ENCODE results near the gene ACER1.
"Not testable (repeated sequence)": the region's sequence is repeated elsewhere in the genome, so short reads cannot be mapped to it uniquely, and the experiment has no call there.

ACER1 gene

GRCh38 chr19:6357174-6357573 is 23.8 kb upstream of the ACER1 start:
- DNase-seq (ENCODE audit: low read depth): no peak

- not testable (repeated sequence) for DNase-seq (ENCODE audit: low read depth)
Observed at GRCh38 chr19:6355321-6356040, 22.1 kb upstream of the ACER1 start.

GRCh38 chr19:6354098-6354674 is 20.8 kb upstream of the ACER1 start:
- DNase-seq (ENCODE audit: low read depth): no peak

GRCh38 chr19:6352381-6353165 is 19.2 kb upstream of the ACER1 start:
- no peak for DNase-seq (ENCODE audit: low read depth)

- no peak for DNase-seq (ENCODE audit: low read depth)
Observed at GRCh38 chr19:6350688-6351087, 17.3 kb upstream of the ACER1 start.

GRCh38 chr19:6349271-6349670 is 15.9 kb upstream of the ACER1 start:
- DNase-seq (ENCODE audit: low read depth): not testable (repeated sequence)

- no peak for DNase-seq (ENCODE audit: low read depth)
Observed at GRCh38 chr19:6343462-6343861, 10.1 kb upstream of the ACER1 start.

- DNase-seq (ENCODE audit: low read depth): no peak
Observed at GRCh38 chr19:6340493-6341201, 7.2 kb upstream of the ACER1 start.

GRCh38 chr19:6334490-6335285 is 1.3 kb upstream of the ACER1 start:
- no peak for DNase-seq (ENCODE audit: low read depth)

- no peak for DNase-seq (ENCODE audit: low read depth)
Observed at GRCh38 chr19:6326815-6327214, 6.6 kb downstream of the ACER1 start.

GRCh38 chr19:6325614-6326013 is 7.8 kb downstream of the ACER1 start:
- no peak for DNase-seq (ENCODE audit: low read depth)

GRCh38 chr19:6324757-6325156 is 8.7 kb downstream of the ACER1 start:
- no peak for DNase-seq (ENCODE audit: low read depth)

GRCh38 chr19:6322284-6322683 is 11.1 kb downstream of the ACER1 start:
- DNase-seq (ENCODE audit: low read depth): no peak

- no peak for DNase-seq (ENCODE audit: low read depth)
Observed at GRCh38 chr19:6319376-6319775, 14.0 kb downstream of the ACER1 start.

- DNase-seq (ENCODE audit: low read depth): no peak
Observed at GRCh38 chr19:6318772-6319171, 14.6 kb downstream of the ACER1 start.

- DNase-seq (ENCODE audit: low read depth): not testable (repeated sequence)
Observed at GRCh38 chr19:6315646-6316045, 17.8 kb downstream of the ACER1 start.

GRCh38 chr19:6313398-6313969 is 19.9 kb downstream of the ACER1 start:
- DNase-seq (ENCODE audit: low read depth): peak; percentile 68

- no peak for DNase-seq (ENCODE audit: low read depth)
Observed at GRCh38 chr19:6312018-6312417, 21.4 kb downstream of the ACER1 start.

GRCh38 chr19:6298413-6298812 is 35.0 kb downstream of the ACER1 start:
- no peak for DNase-seq (ENCODE audit: low read depth)

- no peak for DNase-seq (ENCODE audit: low read depth)
Observed at GRCh38 chr19:6297202-6297601, 36.2 kb downstream of the ACER1 start.

- no peak for DNase-seq (ENCODE audit: low read depth)
Observed at GRCh38 chr19:6292006-6292405, 41.4 kb downstream of the ACER1 start.
